RWPE2 (cell line): ENCODE measurements around the gene TTC39A.

Source experiments
- ATAC-seq: fragments of 200-7000 bp; cut with Tn5 transposase; 3 replicates; pipeline ENCODE4 v1.9.1; 2021; ENCODE audit warnings: low read depth
- DNase-seq: peaks from one replicate; pipeline ENCODE4 v3.0.0-alpha.2; 2020; ENCODE audit warnings: low spot score
- H3K27ac ChIP-seq: fragments of 450-650 bp; 2 replicates; pipeline ENCODE4 v1.5.1; 2017; ENCODE audit warnings: mild to moderate bottlenecking; ENCODE audit not compliant: poor library complexity, severe bottlenecking
- H3K27me3 ChIP-seq: fragments of 250-450 bp; sonication (Bioruptor Pico); 2 replicates; pipeline ENCODE4 v1.5.1; 2021; ENCODE audit warnings: mild to moderate bottlenecking, moderate library complexity; ENCODE audit not compliant: insufficient read depth, poor library complexity, severe bottlenecking
- H3K36me3 ChIP-seq: fragments of 250-450 bp; sonication (Bioruptor Pico); 2 replicates; pipeline ENCODE4 v1.5.1; 2020; ENCODE audit warnings: low read depth, mild to moderate bottlenecking, moderate library complexity
- H3K4me1 ChIP-seq: fragments of 250-450 bp; sonication (Bioruptor Pico); 2 replicates; pipeline ENCODE4 v1.5.1; 2021; ENCODE audit warnings: mild to moderate bottlenecking, moderate library complexity; ENCODE audit not compliant: insufficient read depth, poor library complexity, severe bottlenecking
- H3K4me3 ChIP-seq: fragments of 250-450 bp; sonication (Bioruptor Pico); 2 replicates; pipeline ENCODE4 v1.5.1; 2021; ENCODE audit warnings: mild to moderate bottlenecking, moderate library complexity; ENCODE audit not compliant: severe bottlenecking
- H3K9me3 ChIP-seq: fragments of 250-450 bp; sonication (Bioruptor Pico); 2 replicates; pipeline ENCODE4 v1.5.1; 2021; ENCODE audit warnings: mild to moderate bottlenecking, moderate library complexity; ENCODE audit not compliant: severe bottlenecking
- CTCF ChIP-seq: fragments of 450-650 bp; IDR thresholded peaks from one replicate; pipeline ENCODE4 v1.5.1; 2017; ENCODE audit warnings: mild to moderate bottlenecking, moderate library complexity; ENCODE audit not compliant: poor library complexity, severe bottlenecking

TTC39A gene

DNA sequence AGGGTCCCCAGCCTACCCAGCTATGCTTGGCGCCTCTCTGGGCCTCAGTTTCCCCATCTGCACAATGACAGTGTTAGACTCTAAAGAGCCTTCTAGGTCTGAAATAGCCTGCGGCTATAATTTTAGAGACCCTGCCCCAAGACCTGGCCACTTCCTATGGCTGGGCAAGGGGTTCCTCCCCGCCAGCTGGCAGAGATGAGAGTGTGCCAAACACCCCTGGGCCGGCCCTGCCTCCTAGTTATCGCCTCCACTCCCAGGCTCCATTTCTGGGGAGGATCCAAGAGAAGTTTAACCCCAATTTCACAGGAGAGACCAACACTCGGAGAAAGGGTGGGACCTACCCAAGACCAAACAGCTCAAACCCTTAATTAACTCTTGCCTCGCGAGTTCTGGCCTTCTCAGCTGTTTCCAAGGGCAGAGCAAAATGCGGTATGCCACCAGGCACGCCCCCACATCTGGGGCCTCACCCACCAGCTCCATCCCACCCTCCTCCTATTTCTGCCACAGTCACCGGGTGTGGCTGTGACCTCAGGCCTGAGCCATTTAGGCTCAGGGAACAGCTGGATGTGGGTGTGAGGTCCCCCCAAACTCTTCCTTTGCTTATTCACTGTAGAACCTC is 35.7 kb downstream of the TTC39A start:
- DNase-seq (no peak), ATAC-seq (no peak)
- TF ChIP-seq CTCF: no peak
- Histone ChIP-seq H3K4me1 (no peaks in the 10 kb centered on the region), H3K36me3 (no peaks in the 10 kb centered on the region), H3K27me3 (no peaks in the 10 kb centered on the region), H3K9me3 (no peaks in the 10 kb centered on the region), H3K27ac (no peak overlapping the region), H3K4me3 (no peak overlapping the region)

DNA sequence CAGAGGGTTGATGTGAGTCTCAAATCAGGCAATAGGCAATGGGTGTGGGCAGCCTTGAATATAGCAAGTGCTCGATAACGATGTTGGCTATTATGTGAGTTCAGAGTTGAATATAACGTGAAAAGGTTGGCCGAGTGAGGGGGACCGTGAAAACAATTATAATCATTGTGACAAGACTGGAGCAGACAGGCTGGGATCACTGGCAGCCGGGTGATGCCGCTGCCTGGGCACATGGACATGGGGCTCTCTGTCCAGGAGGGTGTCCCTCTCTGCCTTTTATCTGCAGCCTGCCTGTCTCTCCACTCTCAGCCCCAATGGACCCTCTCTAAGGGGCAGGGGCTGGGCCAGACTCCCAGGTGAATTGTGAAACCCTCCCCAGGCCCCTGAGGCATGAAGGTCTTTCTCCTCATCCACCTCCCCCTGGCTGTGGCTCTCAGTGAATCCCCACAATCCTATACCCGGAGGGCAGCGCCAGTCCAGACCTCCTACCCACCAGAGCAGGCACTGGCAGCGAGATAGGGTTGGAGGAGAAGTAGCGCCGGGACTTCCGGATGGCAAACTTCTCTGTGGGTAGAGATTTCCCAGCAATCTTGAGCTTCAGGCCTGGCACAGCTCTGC is 36.4 kb downstream of the TTC39A start:
- Histone ChIP-seq H3K36me3 (no peaks in the 10 kb centered on the region), H3K27ac (no peak overlapping the region), H3K27me3 (no peaks in the 10 kb centered on the region), H3K4me3 (no peak overlapping the region), H3K4me1 (no peaks in the 10 kb centered on the region), H3K9me3 (no peaks in the 10 kb centered on the region)
- no peak for TF ChIP-seq CTCF
- ATAC-seq: no peak
- DNase-seq: no peak

GRCh38 chr1:51290489-51290847 is 39.9 kb downstream of the TTC39A start:
- TF ChIP-seq CTCF: no peak
- H3K9me3 ChIP-seq: no peaks in the 10 kb centered on the region
- DNase-seq: no peak

DNA sequence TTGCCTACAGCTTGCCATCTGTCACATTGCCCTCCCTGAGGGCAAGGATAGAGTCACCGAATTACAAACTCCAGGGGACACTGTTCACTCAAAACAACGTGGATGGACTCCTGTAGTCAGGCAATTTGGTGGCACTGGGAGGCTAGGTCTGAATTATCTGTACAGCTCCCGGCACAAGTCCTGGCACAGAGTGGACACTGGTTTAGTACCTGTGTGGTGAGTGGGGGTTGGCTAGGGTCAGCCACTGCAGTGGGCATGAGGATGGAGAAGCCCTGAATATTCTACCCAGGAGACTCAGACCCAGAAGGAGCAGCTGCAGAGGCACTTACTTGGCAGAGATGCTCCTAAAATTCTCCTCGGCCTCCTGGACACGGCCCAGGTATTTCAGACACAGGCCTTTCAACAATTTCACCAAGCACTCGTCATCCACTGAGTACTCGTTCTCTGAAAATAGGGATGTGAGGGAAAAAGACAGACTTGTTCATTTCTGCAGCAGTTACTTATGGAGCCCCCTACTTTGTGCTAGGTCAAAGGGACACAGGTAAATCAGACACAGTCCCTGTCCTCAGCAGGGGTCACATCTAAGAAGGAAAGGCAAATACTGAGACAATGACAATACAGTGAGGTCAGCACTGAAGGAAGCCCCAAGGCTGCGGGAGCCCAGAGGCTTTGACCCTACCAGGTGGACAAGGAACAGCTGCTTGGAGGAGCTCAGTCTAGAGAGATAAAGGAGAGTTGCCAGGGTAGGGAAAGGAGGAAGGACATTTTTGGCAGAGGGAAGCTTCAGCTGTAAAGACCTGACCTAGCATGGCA is 40.5 kb downstream of the TTC39A start:
- Histone ChIP-seq H3K4me1 (no peaks in the 10 kb centered on the region), H3K9me3 (no peaks in the 10 kb centered on the region), H3K27me3 (no peaks in the 10 kb centered on the region), H3K36me3 (no peaks in the 10 kb centered on the region), H3K27ac (no peak overlapping the region), H3K4me3 (no peak overlapping the region)
- TF ChIP-seq CTCF: no peak
- DNase-seq (no peak), ATAC-seq (no peak)

More at GRCh38 chr1:51290489-51290847, 39.9 kb downstream of the TTC39A start:
- Histone ChIP-seq H3K27me3 (no peaks in the 10 kb centered on the region), H3K4me1 (no peaks in the 10 kb centered on the region), H3K27ac (no peak overlapping the region), H3K36me3 (no peaks in the 10 kb centered on the region), H3K4me3 (no peak overlapping the region)
- ATAC-seq: no peak
